Loucy (cell line): ENCODE results near the gene CEACAM8.
"Not testable (repeated sequence)": the region's sequence is repeated elsewhere in the genome, so short reads cannot be mapped to it uniquely, and the experiment has no call there.

ENCODE experiments used
- H2AFZ ChIP-seq: fragments of 200-600 bp; sonication (generic); 2 replicates; pipeline ENCODE4 v1.6.0; 2016; ENCODE audit warnings: antibody characterized with exemption, mild to moderate bottlenecking, low read length, moderate library complexity
- H3F3A ChIP-seq: fragments of 200-600 bp; 2 replicates; pipeline ENCODE4 v1.6.0; 2016; ENCODE audit warnings: antibody characterized with exemption, low read depth, mild to moderate bottlenecking
- H3K27me3 ChIP-seq: fragments of 200-600 bp; sonication (generic); 2 replicates; pipeline ENCODE4 v1.6.1; 2014; ENCODE audit warnings: low read length, mild to moderate bottlenecking; ENCODE audit not compliant: insufficient read depth, poor library complexity, severe bottlenecking
- H3K36me3 ChIP-seq: fragments of 200-600 bp; sonication (generic); 2 replicates; pipeline ENCODE4 v1.6.1; 2016; ENCODE audit warnings: low read length; ENCODE audit not compliant: insufficient read depth
- H3K4me1 ChIP-seq: fragments of 200-600 bp; sonication (generic); 2 replicates; pipeline ENCODE4 v1.5.1; 2014; ENCODE audit warnings: low read length, mild to moderate bottlenecking; ENCODE audit not compliant: insufficient read depth, poor library complexity, severe bottlenecking
- H3K4me2 ChIP-seq: fragments of 200-600 bp; sonication (generic); 2 replicates; pipeline ENCODE4 v1.6.0; 2014; ENCODE audit warnings: antibody characterized with exemption, low read length, low read depth, mild to moderate bottlenecking; ENCODE audit not compliant: poor library complexity, severe bottlenecking
- H3K4me3 ChIP-seq: fragments of 200-600 bp; sonication (generic); 2 replicates; pipeline ENCODE4 v1.5.1; 2014; ENCODE audit warnings: low read length, mild to moderate bottlenecking, mixed read lengths; ENCODE audit not compliant: poor library complexity, severe bottlenecking
- H3K79me2 ChIP-seq: fragments of 200-600 bp; sonication (generic); 2 replicates; pipeline ENCODE4 v1.6.1; 2014; ENCODE audit warnings: low read length; ENCODE audit not compliant: insufficient read depth
- H3K9ac ChIP-seq: fragments of 200-600 bp; sonication (generic); 2 replicates; pipeline ENCODE4 v1.6.0; 2014; ENCODE audit warnings: mild to moderate bottlenecking, low read depth, low read length, moderate library complexity; ENCODE audit not compliant: poor library complexity, severe bottlenecking
- H3K9me2 ChIP-seq: fragments of 200-600 bp; sonication (generic); replicated peaks from 2 replicates; pipeline ENCODE4 v1.6.1; 2016; ENCODE audit warnings: low read depth, low read length, mixed read lengths
- H3K9me3 ChIP-seq: fragments of 200-600 bp; sonication (generic); 2 replicates; pipeline ENCODE4 v1.6.1; 2014; ENCODE audit warnings: mild to moderate bottlenecking, antibody characterized with exemption, low read length, low read depth; ENCODE audit not compliant: insufficient read depth
- H4K20me1 ChIP-seq: fragments of 200-600 bp; sonication (generic); 2 replicates; pipeline ENCODE4 v1.6.0; 2014; ENCODE audit warnings: antibody characterized with exemption, low read length, mild to moderate bottlenecking; ENCODE audit not compliant: insufficient read depth, poor library complexity, severe bottlenecking
- CTCF ChIP-seq: fragments of 200-600 bp; sonication (generic); conservative IDR thresholded peaks from 2 replicates; pipeline ENCODE4 v1.5.1; 2014; ENCODE audit warnings: mild to moderate bottlenecking, antibody characterized with exemption, low read length
- EZH2phosphoT487 ChIP-seq: fragments of 200-600 bp; IDR thresholded peaks from 2 replicates; pipeline ENCODE4 v1.6.1; 2018; ENCODE audit warnings: antibody characterized with exemption, mild to moderate bottlenecking, moderate library complexity, borderline replicate concordance

CEACAM8 gene

GRCh38 chr19:42554046-42554575 lies 40.6 kb downstream of the CEACAM8 start:
- no peak overlapping the region for H3K4me3 ChIP-seq
- H3K9me2 ChIP-seq = no peaks in the 10 kb centered on the region
- no peak for TF ChIP-seq CTCF
- no peak for TF ChIP-seq EZH2phosphoT487
- H3K4me1 ChIP-seq = peaks cover 10% of the 10 kb centered on the region
- H3K9ac ChIP-seq = no peak overlapping the region
- H3F3A ChIP-seq = no peaks in the 10 kb centered on the region
- H3K79me2 ChIP-seq = no peaks in the 10 kb centered on the region
- H2AFZ ChIP-seq = no peak overlapping the region
- no peaks in the 10 kb centered on the region for H3K27me3 ChIP-seq
- no peak overlapping the region for H3K4me2 ChIP-seq
- H3K36me3 ChIP-seq = no peaks in the 10 kb centered on the region
- H3K9me3 ChIP-seq = no peaks in the 10 kb centered on the region
- H4K20me1 ChIP-seq = no peaks in the 10 kb centered on the region

- Histone ChIP-seq H2AFZ (no peak overlapping the region), H3K4me1 (peaks cover 10% of the 10 kb centered on the region), H3K79me2 (no peaks in the 10 kb centered on the region), H3F3A (no peaks in the 10 kb centered on the region), H3K4me3 (no peak overlapping the region), H3K27me3 (no peaks in the 10 kb centered on the region), H3K9ac (no peak overlapping the region), H4K20me1 (no peaks in the 10 kb centered on the region), H3K4me2 (no peak overlapping the region), H3K9me3 (no peaks in the 10 kb centered on the region), H3K9me2 (no peaks in the 10 kb centered on the region), H3K36me3 (no peaks in the 10 kb centered on the region)
- no peak for TF ChIP-seq CTCF
- no peak for TF ChIP-seq EZH2phosphoT487
Measured at GRCh38 chr19:42553292-42554045, 41.3 kb downstream of the CEACAM8 start.

GRCh38 chr19:42552086-42553065 lies 42.3 kb downstream of the CEACAM8 start:
- H2AFZ ChIP-seq = no peak overlapping the region
- no peak overlapping the region for H3K4me2 ChIP-seq
- H3K79me2 ChIP-seq = no peaks in the 10 kb centered on the region
- H3K9me3 ChIP-seq = no peaks in the 10 kb centered on the region
- no peaks in the 10 kb centered on the region for H3F3A ChIP-seq
- TF ChIP-seq CTCF (no peak), EZH2phosphoT487 (no peak)
- H3K36me3 ChIP-seq = no peaks in the 10 kb centered on the region
- H3K27me3 ChIP-seq = no peaks in the 10 kb centered on the region
- peaks cover 10% of the 10 kb centered on the region for H3K4me1 ChIP-seq
- no peaks in the 10 kb centered on the region for H3K9me2 ChIP-seq
- no peak overlapping the region for H3K4me3 ChIP-seq
- H3K9ac ChIP-seq = no peak overlapping the region
- no peaks in the 10 kb centered on the region for H4K20me1 ChIP-seq

DNA sequence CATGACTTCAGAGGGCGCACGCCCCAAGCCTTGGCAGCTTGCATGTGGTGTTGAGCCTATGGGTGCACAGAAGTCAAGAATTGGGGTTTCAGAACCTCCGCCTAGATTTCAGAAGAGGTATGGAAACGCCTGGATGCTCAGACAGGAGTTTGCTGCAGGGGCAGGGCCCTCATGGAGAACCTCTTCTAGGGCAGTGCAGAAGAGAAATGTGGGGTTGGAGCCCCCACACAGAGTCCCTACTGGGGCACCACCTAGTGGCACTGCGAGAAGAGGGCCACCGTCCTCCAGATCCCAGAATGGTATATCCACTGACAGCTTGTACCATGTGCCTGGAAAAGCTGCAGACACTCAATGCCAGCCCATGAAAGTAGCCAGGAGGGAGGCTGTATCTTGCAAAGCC lies 44.2 kb downstream of the CEACAM8 start:
- H3K4me1 ChIP-seq = peaks cover 10% of the 10 kb centered on the region
- H3K79me2 ChIP-seq, H3K36me3 ChIP-seq, H3F3A ChIP-seq, H4K20me1 ChIP-seq, H3K9me3 ChIP-seq, H3K9me2 ChIP-seq, H2AFZ ChIP-seq, H3K9ac ChIP-seq, H3K27me3 ChIP-seq, H3K4me2 ChIP-seq, H3K4me3 ChIP-seq: not testable (repeated sequence)

DNA sequence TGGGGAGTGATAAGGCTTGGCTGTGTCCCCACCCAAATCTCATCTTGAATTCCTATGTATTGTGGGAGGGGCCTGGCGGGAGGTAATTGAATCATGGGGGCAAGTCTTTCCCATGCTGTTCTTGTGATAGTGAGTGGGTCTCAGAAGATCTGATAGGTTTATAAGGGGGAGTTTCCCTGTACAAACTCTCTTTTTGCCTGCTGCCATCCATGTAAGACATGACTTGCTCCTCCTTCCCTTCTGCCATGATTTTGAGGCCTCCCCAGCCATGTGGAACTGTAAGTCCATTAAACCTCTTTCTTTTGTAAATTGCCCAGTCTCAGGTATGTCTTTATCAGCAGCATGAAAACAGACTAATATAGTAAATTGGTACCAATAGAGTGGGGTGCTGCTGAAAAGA lies 45.7 kb downstream of the CEACAM8 start:
- not testable (repeated sequence) for H3K4me1 ChIP-seq, H3K36me3 ChIP-seq, H3F3A ChIP-seq, H3K9me2 ChIP-seq, H3K9me3 ChIP-seq, H4K20me1 ChIP-seq, H3K27me3 ChIP-seq, H3K4me2 ChIP-seq, H3K4me3 ChIP-seq, H3K79me2 ChIP-seq, H2AFZ ChIP-seq, H3K9ac ChIP-seq
